GM18505 (cell line): ENCODE results near the gene STXBP5.

ENCODE experiments used
- ATAC-seq: cut with Tn5 transposase; IDR thresholded peaks from one replicate; pipeline ENCODE4 v1.9.1; 2021; ENCODE audit not compliant: unreplicated experiment
- POLR2A ChIP-seq: IDR thresholded peaks from 4 replicates; pipeline ENCODE4 v1.6.1; 2011; ENCODE audit warnings: borderline replicate concordance; ENCODE audit not compliant: insufficient read depth, insufficient read length; ENCODE audit errors: extremely low read depth

The STXBP5 gene

DNA sequence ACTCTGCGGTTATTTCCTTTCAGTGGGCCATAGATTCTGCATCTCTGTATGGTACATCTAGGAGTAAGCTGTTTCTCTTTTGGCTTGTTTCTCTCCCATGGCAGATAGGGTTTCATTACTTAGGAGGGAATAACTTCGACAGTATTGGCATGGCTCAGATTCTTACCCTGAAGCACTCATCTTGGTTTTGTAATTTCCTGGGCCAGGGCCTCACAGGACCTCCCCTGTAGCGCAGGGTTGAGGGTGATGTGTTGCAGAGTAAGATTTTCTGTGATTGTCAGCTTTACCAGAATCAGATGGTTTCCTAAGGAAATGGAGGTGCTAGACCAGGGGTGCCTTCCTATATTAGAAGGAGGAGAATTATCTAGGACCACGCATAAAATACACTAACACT lies 78.3 kb downstream of the STXBP5 start:
- ATAC-seq: no peak

GRCh38 chr6:147283460-147283859 lies 79.2 kb downstream of the STXBP5 start:
- no peak for TF ChIP-seq POLR2A
- ATAC-seq: no peak

More for the DNA sequence above, 78.3 kb downstream of the STXBP5 start:
- TF ChIP-seq POLR2A: no peak

DNA sequence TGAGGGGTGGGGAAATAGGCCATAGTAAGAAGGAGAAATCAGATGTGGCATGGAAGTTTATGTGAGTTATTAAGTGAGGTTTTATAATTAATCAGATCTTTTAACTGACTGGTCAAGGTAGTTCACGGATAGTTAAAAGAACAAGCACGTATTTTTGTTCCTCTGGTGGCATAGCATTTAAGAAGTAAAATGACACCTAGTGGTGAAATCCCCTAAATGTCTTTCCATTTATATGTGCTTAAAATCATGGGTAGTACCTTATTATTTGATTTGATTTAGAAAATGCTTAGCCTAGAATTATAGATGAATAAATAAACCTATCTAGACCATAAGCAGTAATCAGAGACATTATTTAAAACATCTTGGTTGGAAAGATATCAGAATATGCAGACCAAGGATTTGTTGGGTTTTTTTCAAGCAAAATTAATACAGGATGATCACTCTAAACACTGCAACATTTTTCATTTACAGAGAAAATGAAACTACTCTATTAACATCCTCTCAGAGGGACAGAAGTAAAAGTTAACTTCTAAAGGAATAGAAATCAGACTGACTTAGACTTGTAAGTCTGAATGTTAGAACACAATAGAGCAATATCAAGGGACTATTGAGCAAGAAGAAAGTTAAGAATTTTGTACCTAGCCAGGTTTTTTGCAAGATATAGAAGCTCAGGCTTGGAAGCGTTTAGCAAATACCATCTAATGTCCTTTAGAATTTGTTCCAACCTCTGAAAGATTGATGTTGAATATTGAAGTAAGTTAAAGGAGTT lies 81.1 kb downstream of the STXBP5 start:
- no peak for ATAC-seq
- no peak for TF ChIP-seq POLR2A

- ATAC-seq: no peak
- TF ChIP-seq POLR2A: no peak
These were observed 83.7 kb downstream of the STXBP5 start for GRCh38 chr6:147287869-147288271.

DNA sequence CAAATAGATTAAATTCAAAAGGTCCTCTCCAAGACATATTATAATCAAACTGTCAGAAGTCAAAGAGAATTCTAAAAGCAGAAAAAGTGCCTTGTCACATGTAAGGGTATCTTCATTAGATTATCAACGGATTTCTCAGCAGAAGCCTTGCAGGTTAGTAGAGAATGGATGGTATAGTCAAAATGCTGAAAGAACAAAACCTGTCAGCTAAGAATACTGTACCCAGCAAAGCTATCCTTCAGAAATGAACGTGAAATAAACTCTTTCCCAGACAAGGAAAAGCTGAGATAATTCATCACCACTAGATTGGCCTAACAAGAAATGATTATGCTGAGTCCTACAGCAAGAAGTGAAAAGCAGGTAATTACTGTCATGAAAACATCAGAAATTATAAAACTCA lies 92.9 kb downstream of the STXBP5 start:
- no peak for ATAC-seq
- TF ChIP-seq POLR2A: no peak

DNA sequence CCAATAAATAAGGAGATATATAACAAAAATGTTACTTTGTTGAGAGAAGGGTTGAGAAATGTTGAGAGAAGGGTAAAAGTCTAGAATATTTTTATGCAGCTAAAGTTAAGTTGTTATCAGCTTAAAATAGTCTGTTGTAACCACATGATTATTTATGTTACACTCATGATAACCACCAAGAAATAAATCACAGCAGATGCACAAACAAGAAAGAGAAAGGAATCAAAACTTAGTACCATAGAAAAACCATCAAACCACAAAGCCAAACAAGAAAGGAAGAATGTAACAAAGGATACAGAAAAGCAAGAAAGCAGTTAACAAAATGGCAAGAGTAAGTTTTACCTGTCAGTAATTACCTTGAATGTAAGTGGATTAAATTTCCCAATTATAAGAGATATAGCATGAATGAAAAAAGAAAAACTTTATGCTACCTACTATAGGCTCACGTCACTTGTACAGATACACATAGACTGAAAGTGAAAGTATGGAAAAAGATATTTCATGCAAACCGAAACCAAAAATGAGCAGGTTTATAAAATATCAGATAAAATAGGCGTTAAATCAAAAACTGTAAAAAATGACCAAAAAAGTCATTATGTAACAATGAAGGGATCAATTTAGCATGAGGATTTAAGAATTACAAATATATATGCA lies 93.6 kb downstream of the STXBP5 start:
- ATAC-seq: no peak
- no peak for TF ChIP-seq POLR2A

GRCh38 chr6:147298461-147298860 lies 94.2 kb downstream of the STXBP5 start:
- TF ChIP-seq POLR2A: no peak
- no peak for ATAC-seq

DNA sequence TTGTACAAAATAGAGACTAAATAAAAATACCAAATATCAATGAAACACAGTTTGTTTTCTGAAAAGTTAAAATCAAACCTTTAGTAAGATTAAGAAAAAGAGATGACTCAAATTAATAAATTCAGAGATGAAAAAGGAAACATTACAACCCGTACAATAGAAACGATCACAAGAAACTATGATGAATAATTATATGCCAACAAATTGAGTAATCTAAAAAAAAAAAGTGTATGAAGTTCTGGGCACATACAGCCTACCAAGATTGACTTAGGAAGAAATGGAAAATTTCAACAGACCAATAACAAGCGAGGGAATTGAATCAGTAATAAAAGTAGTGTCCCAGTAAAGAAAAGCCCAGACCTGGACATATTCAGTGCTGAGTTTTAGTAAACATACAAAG lies 94.8 kb downstream of the STXBP5 start:
- TF ChIP-seq POLR2A: no peak
- no peak for ATAC-seq

DNA sequence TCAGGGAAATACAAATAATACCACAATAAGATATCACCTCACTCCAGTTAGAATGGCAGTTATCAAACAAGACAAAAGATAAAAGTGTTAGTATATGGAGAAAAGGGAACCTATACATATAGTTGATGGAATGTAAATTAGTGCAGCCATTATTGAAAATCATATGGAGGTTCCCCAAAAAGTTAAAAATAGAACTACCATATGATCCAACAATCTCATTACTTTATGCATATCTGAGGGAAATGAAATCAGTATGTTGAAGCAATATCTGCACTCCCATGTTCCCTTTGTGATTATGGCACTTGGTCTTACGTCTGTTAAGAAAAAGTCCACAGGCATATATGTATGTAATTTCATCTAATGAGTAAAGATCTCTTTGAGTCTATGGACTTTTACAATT lies 96.9 kb downstream of the STXBP5 start:
- TF ChIP-seq POLR2A: no peak
- ATAC-seq: no peak

DNA sequence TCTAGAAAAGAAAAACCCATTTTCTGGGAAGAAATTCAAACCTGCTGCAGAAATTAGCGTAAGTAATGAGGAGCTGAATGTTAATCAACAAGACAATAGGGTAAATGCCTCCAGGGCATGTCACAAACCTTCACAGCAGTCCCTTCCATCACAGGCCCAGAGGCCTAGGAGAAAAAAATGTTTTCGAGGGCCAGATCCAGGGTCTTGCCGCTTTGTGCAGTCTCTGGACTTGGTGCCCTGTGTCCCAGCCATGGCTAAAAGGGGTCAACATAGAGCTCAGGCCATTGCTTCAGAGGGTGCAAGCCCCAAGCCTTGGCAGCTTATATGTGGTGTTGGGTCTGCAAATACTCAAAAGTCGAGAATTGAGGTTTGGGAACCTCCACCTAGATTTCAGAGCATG lies 99.8 kb downstream of the STXBP5 start:
- no peak for TF ChIP-seq POLR2A

GRCh38 chr6:147310521-147310920 lies 106.3 kb downstream of the STXBP5 start:
- no peak for TF ChIP-seq POLR2A

More for the DNA sequence above, 99.8 kb downstream of the STXBP5 start:
- ATAC-seq: no peak

DNA sequence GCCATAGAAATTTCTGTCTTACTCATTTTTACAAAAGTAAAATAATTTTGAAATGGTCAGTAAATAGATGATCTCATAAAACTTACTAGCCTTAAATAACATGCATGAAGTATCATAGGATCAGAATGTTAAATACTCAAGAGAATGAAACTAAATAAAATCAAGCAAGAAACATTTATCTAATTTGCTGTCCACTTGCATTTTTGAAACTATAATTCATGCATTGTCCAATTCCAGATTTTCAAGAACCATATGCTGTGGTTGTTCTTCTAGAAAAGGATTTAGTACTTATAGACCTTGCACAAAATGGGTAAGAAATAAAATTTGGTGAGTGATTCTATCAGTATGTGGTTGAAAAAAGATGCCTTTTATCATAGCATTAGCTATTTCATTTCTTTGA lies 107.0 kb downstream of the STXBP5 start:
- no peak for ATAC-seq
- no peak for TF ChIP-seq POLR2A

More at GRCh38 chr6:147310521-147310920, 106.3 kb downstream of the STXBP5 start:
- no peak for ATAC-seq

DNA sequence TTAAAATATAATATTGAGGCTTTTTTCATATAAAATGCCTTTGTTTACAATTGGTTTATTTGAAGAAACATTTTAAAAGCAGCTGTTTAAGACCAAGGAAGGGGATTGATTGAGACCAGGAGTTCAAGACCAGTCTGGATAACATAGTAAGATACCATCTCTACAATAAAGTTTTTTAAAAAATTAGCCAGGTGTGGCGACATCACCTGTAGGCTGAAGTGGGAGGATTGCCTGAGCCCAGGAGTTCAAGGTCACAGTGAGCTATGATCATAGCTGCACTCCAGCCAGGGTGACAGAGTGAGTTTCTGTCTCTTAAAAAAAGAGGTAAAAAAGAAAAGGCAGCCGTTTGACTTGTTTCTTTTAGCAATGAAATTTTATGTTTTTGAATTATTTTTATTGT lies 117.0 kb downstream of the STXBP5 start:
- no peak for TF ChIP-seq POLR2A
- no peak for ATAC-seq
